Mesendoderm (in vitro differentiated cells): Measurements from ENCODE around the gene PKP3.
A peak's percentile ranks its signal among the peaks of the same experiment; 100 is the strongest.
"Not testable (repeated sequence)": the region's sequence is repeated elsewhere in the genome, so short reads cannot be mapped to it uniquely, and the experiment has no call there.

ENCODE experiments used
- DNase-seq: peaks from one replicate; pipeline ENCODE4 v3.0.0; 2013
- H2AK5ac ChIP-seq: 2 replicates; pipeline ENCODE4 v1.6.1; 2013; ENCODE audit warnings: low read length, inconsistent platforms
- H2BK120ac ChIP-seq: 2 replicates; pipeline ENCODE4 v1.6.1; 2013; ENCODE audit warnings: low read depth, mild to moderate bottlenecking, low read length, moderate library complexity, mixed read lengths
- H2BK15ac ChIP-seq: replicated peaks from 2 replicates; pipeline ENCODE4 v1.6.1; 2013; ENCODE audit warnings: low read depth, mild to moderate bottlenecking, moderate library complexity
- H2BK5ac ChIP-seq: 2 replicates; pipeline ENCODE4 v1.6.1; 2013; ENCODE audit warnings: low read length, inconsistent platforms
- H3K18ac ChIP-seq: 2 replicates; pipeline ENCODE4 v1.6.1; 2013; ENCODE audit warnings: mild to moderate bottlenecking, low read length, mixed read lengths
- H3K23ac ChIP-seq: one replicate; pipeline ENCODE4 v1.6.1; 2013; ENCODE audit warnings: low read length
- H3K27ac ChIP-seq: 2 replicates; pipeline ENCODE4 v1.5.1; 2013; ENCODE audit warnings: low read depth, mild to moderate bottlenecking, inconsistent platforms, low read length, moderate library complexity
- H3K27me3 ChIP-seq: 2 replicates; pipeline ENCODE4 v1.6.1; 2013; ENCODE audit warnings: low read length, control low read depth, mild to moderate bottlenecking, inconsistent platforms; ENCODE audit not compliant: insufficient read depth, poor library complexity
- H3K36me3 ChIP-seq: 2 replicates; pipeline ENCODE4 v1.6.1; 2013; ENCODE audit warnings: low read length, inconsistent platforms; ENCODE audit not compliant: control insufficient read depth, insufficient read depth
- H3K4ac ChIP-seq: one replicate; pipeline ENCODE4 v1.6.1; 2013; ENCODE audit warnings: low read depth, mild to moderate bottlenecking, low read length, moderate library complexity
- H3K4me1 ChIP-seq: 2 replicates; pipeline ENCODE4 v1.6.1; 2013; ENCODE audit warnings: low read depth, low read length, inconsistent platforms; ENCODE audit not compliant: control insufficient read depth
- H3K4me2 ChIP-seq: 2 replicates; pipeline ENCODE4 v1.6.1; 2013; ENCODE audit warnings: low read length
- H3K4me3 ChIP-seq: 2 replicates; pipeline ENCODE4 v1.5.1; 2013; ENCODE audit warnings: mild to moderate bottlenecking, low read length
- H3K56ac ChIP-seq: one replicate; pipeline ENCODE4 v1.6.1; 2013; ENCODE audit warnings: low read length
- H3K79me1 ChIP-seq: 2 replicates; pipeline ENCODE4 v1.6.1; 2013; ENCODE audit warnings: low read length, inconsistent platforms
- H3K79me2 ChIP-seq: 2 replicates; pipeline ENCODE4 v1.6.1; 2013; ENCODE audit warnings: mild to moderate bottlenecking, low read length; ENCODE audit not compliant: control insufficient read depth, insufficient read depth
- H3K9ac ChIP-seq: 2 replicates; pipeline ENCODE4 v1.6.1; 2013; ENCODE audit warnings: low read length, inconsistent platforms
- H4K5ac ChIP-seq: one replicate; pipeline ENCODE4 v1.6.1; 2013; ENCODE audit warnings: low read length
- H4K8ac ChIP-seq: one replicate; pipeline ENCODE4 v1.6.1; 2013; ENCODE audit warnings: low read depth, mild to moderate bottlenecking, control low read depth, low read length, moderate library complexity
- WGBS: extraction: QIAGEN DNeasy Blood & Tissue Kit; methylation state at CpG from one replicate; pipeline ENCODE4 v1.1.7; 2013; ENCODE audit warnings: low lambda C conversion rate, missing lambda C conversion rate; ENCODE audit not compliant: insufficient coverage; ENCODE audit errors: extremely low coverage; 5-methylcytosine and 5-hydroxymethylcytosine counted together

The PKP3 gene

GRCh38 chr11:360326-361280 lies 33.4 kb upstream of the PKP3 start:
- Histone ChIP-seq H2BK5ac (no peak overlapping the region), H3K56ac (no peak overlapping the region), H3K4me1 (peaks cover 1% of the 10 kb centered on the region), H3K27me3 (no peaks in the 10 kb centered on the region), H4K8ac (no peak overlapping the region), H3K4me3 (no peak overlapping the region), H2AK5ac (no peak overlapping the region), H3K36me3 (no peaks in the 10 kb centered on the region), H3K9ac (no peak overlapping the region), H3K79me1 (no peaks in the 10 kb centered on the region), H2BK15ac (no peak overlapping the region), H3K79me2 (no peaks in the 10 kb centered on the region), H3K27ac (no peak overlapping the region), H4K5ac (no peak overlapping the region), H3K23ac (no peak overlapping the region), H2BK120ac (no peak overlapping the region), H3K18ac (no peak overlapping the region), H3K4me2 (no peak overlapping the region), H3K4ac (no peak overlapping the region)
- no peak for DNase-seq
- no CpG with 5 or more reads among the region's 22 CpGs for WGBS

GRCh38 chr11:362642-363442 lies 31.2 kb upstream of the PKP3 start:
- no peak overlapping the region for H3K56ac ChIP-seq
- H3K4ac ChIP-seq: no peak overlapping the region
- WGBS: no CpG with 5 or more reads among the region's 36 CpGs
- no peak for DNase-seq
- H3K27ac ChIP-seq: no peak overlapping the region
- H2BK120ac ChIP-seq: no peak overlapping the region
- H4K8ac ChIP-seq: no peak overlapping the region
- H3K36me3 ChIP-seq: no peaks in the 10 kb centered on the region
- H3K4me3 ChIP-seq: no peak overlapping the region
- no peak overlapping the region for H3K9ac ChIP-seq
- no peak overlapping the region for H3K18ac ChIP-seq
- H2BK5ac ChIP-seq: no peak overlapping the region
- no peak overlapping the region for H2AK5ac ChIP-seq
- no peaks in the 10 kb centered on the region for H3K4me1 ChIP-seq
- H2BK15ac ChIP-seq: no peak overlapping the region
- H3K79me2 ChIP-seq: no peaks in the 10 kb centered on the region
- H3K4me2 ChIP-seq: no peak overlapping the region
- H4K5ac ChIP-seq: no peak overlapping the region
- no peak overlapping the region for H3K23ac ChIP-seq
- H3K27me3 ChIP-seq: no peaks in the 10 kb centered on the region
- H3K79me1 ChIP-seq: no peaks in the 10 kb centered on the region

- H3K4me3 ChIP-seq: not testable (repeated sequence)
Measured at GRCh38 chr11:363443-363805, 30.6 kb upstream of the PKP3 start.

GRCh38 chr11:363948-364761 lies 29.9 kb upstream of the PKP3 start:
- no peak overlapping the region for H3K4me2 ChIP-seq
- H3K18ac ChIP-seq: no peak overlapping the region
- H3K79me1 ChIP-seq: no peaks in the 10 kb centered on the region
- no peaks in the 10 kb centered on the region for H3K79me2 ChIP-seq
- H4K8ac ChIP-seq: no peak overlapping the region
- H3K56ac ChIP-seq: no peak overlapping the region
- no peak overlapping the region for H3K9ac ChIP-seq
- no peak overlapping the region for H2BK5ac ChIP-seq
- no peak overlapping the region for H4K5ac ChIP-seq
- H3K27me3 ChIP-seq: no peaks in the 10 kb centered on the region
- H2AK5ac ChIP-seq: no peak overlapping the region
- no CpG with 5 or more reads among the region's 24 CpGs for WGBS
- no peak overlapping the region for H3K4ac ChIP-seq
- H3K27ac ChIP-seq: no peak overlapping the region
- no peak overlapping the region for H3K4me3 ChIP-seq
- peak; percentile 69 for DNase-seq
- H3K4me1 ChIP-seq: peaks cover 5% of the 10 kb centered on the region
- no peak overlapping the region for H2BK15ac ChIP-seq
- H3K36me3 ChIP-seq: no peaks in the 10 kb centered on the region
- H2BK120ac ChIP-seq: no peak overlapping the region
- H3K23ac ChIP-seq: no peak overlapping the region

More at GRCh38 chr11:363443-363805, 30.6 kb upstream of the PKP3 start:
- H3K4me1 ChIP-seq, H3K36me3 ChIP-seq, H2BK5ac ChIP-seq, H3K79me2 ChIP-seq, DNase-seq, H4K8ac ChIP-seq, H2BK15ac ChIP-seq, H2AK5ac ChIP-seq, H3K4ac ChIP-seq, H3K56ac ChIP-seq, H4K5ac ChIP-seq, H3K23ac ChIP-seq, H2BK120ac ChIP-seq, H3K9ac ChIP-seq, H3K27me3 ChIP-seq, H3K79me1 ChIP-seq, H3K4me2 ChIP-seq, H3K18ac ChIP-seq, H3K27ac ChIP-seq: not testable (repeated sequence)
- no CpG with 5 or more reads among the region's 22 CpGs for WGBS

- Histone ChIP-seq H3K4me3 (no peak overlapping the region), H3K9ac (no peak overlapping the region), H3K4ac (no peak overlapping the region), H2BK15ac (no peak overlapping the region), H2BK120ac (no peak overlapping the region), H3K79me1 (no peaks in the 10 kb centered on the region), H4K8ac (no peak overlapping the region), H3K27me3 (no peaks in the 10 kb centered on the region), H3K4me1 (peaks cover 5% of the 10 kb centered on the region), H3K27ac (no peak overlapping the region), H3K4me2 (no peak overlapping the region), H2BK5ac (no peak overlapping the region), H3K36me3 (no peaks in the 10 kb centered on the region), H3K56ac (no peak overlapping the region), H4K5ac (no peak overlapping the region), H2AK5ac (no peak overlapping the region), H3K23ac (no peak overlapping the region), H3K18ac (no peak overlapping the region), H3K79me2 (no peaks in the 10 kb centered on the region)
- DNase-seq: no peak
- no CpG with 5 or more reads among the region's 22 CpGs for WGBS
Measured at GRCh38 chr11:364991-365725, 28.9 kb upstream of the PKP3 start.
